ENCODE results near the gene SPEF1. TPM values are rescaled to one million over a fixed set of nuclear protein-coding genes. Genes with fewer than 3 reads are reported as not detected.

Gene SPEF1
- total RNA-seq, 1 experiment from 2014 or later, result not detected

DNA sequence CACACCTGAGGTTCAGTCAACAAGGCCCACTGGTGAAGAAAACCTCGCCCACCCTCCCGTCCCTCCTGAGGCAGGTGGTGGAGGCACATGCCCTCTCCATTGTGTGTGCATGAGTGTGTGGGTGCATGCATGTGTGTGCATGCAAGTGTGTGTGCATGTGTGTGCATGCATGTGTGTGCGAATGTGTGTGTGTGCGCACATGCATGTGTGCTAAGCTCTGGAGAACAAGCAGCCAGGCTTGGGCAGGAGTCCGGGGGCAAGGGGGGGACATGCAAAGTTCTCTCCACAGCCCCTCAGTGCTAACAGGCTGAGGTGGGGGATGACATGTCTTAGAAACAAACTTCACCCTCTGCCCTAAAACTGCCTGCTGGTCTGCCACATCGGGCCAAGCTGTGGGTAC lies 51.9 kb downstream of the SPEF1 start:
- BruUV-seq (replicated peaks), result no TSS peak
- no peak overlapping the region for H3K4me3 ChIP-seq (ENCODE audit: low read depth, low read length)
- intact Hi-C loops (cut with micrococcal nuclease; ENCODE audit: unreplicated experiment), result no loop called here
- no peaks in the 10 kb centered on the region for H3K9me3 Mint-ChIP-seq (ENCODE audit: unreplicated experiment)
- no peak for DNase-seq
- H3K36me3 ChIP-seq (ENCODE audit: control insufficient read depth, insufficient read depth, low read length), result no peaks in the 10 kb centered on the region
- TF ChIP-seq, protein P1, sequence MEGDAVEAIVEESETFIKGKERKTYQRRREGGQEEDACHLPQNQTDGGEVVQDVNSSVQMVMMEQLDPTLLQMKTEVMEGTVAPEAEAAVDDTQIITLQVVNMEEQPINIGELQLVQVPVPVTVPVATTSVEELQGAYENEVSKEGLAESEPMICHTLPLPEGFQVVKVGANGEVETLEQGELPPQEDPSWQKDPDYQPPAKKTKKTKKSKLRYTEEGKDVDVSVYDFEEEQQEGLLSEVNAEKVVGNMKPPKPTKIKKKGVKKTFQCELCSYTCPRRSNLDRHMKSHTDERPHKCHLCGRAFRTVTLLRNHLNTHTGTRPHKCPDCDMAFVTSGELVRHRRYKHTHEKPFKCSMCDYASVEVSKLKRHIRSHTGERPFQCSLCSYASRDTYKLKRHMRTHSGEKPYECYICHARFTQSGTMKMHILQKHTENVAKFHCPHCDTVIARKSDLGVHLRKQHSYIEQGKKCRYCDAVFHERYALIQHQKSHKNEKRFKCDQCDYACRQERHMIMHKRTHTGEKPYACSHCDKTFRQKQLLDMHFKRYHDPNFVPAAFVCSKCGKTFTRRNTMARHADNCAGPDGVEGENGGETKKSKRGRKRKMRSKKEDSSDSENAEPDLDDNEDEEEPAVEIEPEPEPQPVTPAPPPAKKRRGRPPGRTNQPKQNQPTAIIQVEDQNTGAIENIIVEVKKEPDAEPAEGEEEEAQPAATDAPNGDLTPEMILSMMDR (IDR thresholded peaks at IDR 0.05; ENCODE audit: insufficient read depth in 1 of 2, low read depth in 1 of 2, low read length in 1 of 2, severe bottlenecking in 1 of 2, unreplicated experiment in 1 of 2), result no peak
- H3K9me3 ChIP-seq, result no peaks in the 10 kb centered on the region
- H3K4me3 Mint-ChIP-seq (ENCODE audit: unreplicated experiment), result no peak overlapping the region
- ChIA-PET POLR2A (no interaction called here), CTCF (no interaction called here)
- H3K27ac Mint-ChIP-seq (ENCODE audit: unreplicated experiment), result no peak overlapping the region
- H3K4me1 ChIP-seq, result peaks cover 11% of the 10 kb centered on the region
- H3K27me3 ChIP-seq (replicated peaks; ENCODE audit: control insufficient read depth, insufficient read depth, low read length), result no peaks in the 10 kb centered on the region
- peaks cover 7% of the 10 kb centered on the region for H3K27me3 Mint-ChIP-seq (ENCODE audit: insufficient read depth, unreplicated experiment)
- peaks cover 5% of the 10 kb centered on the region for H3K36me3 Mint-ChIP-seq (ENCODE audit: insufficient read depth, unreplicated experiment)
- H3K4me1 Mint-ChIP-seq (ENCODE audit: low read depth, unreplicated experiment), result peaks cover 9% of the 10 kb centered on the region

DNA sequence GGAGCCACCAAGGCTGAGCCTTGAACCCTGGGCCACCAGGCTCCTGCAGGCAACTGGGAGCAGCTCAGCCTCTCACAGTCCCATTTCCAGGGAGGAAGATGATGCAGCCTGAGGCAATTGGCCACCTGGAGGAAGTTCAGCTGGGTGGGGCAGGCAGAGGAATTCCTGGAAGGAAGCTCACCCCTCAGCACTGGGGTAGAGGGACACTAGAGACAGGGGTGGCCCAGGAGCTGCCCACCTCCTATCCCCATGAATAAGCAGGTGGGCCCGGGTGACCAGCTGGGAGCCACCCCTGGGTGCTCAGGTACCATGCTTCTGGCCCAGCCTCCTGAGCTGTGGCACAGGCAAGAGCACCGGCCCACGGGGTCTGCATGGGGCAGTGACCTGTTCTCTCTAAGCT lies 52.4 kb downstream of the SPEF1 start:
- peaks cover 5% of the 10 kb centered on the region for H3K36me3 Mint-ChIP-seq (ENCODE audit: insufficient read depth, unreplicated experiment)
- no TSS peak for BruUV-seq (replicated peaks)
- no peak overlapping the region for H3K4me3 ChIP-seq (ENCODE audit: low read depth, low read length)
- peaks cover 9% of the 10 kb centered on the region for H3K4me1 Mint-ChIP-seq (ENCODE audit: low read depth, unreplicated experiment)
- H3K27me3 ChIP-seq (replicated peaks; ENCODE audit: control insufficient read depth, insufficient read depth, low read length), result no peaks in the 10 kb centered on the region
- peak in 1 of 2 experiments; percentile 30 for DNase-seq
- no peak overlapping the region for H3K27ac Mint-ChIP-seq (ENCODE audit: unreplicated experiment)
- TF ChIP-seq, protein P1 (IDR thresholded peaks at IDR 0.05; ENCODE audit: insufficient read depth in 1 of 2, low read depth in 1 of 2, low read length in 1 of 2, severe bottlenecking in 1 of 2, unreplicated experiment in 1 of 2), result no peak
- ChIA-PET CTCF (interaction anchor here (2.7 kb wide), 1 partner anchor 18 kb away, joined by 9 read pairs; no protein-coding TSS in a partner anchor), POLR2A (no interaction called here)
- H3K27me3 Mint-ChIP-seq (ENCODE audit: insufficient read depth, unreplicated experiment), result peaks cover 10% of the 10 kb centered on the region
- peaks cover 11% of the 10 kb centered on the region for H3K4me1 ChIP-seq
- no peak overlapping the region for H3K4me3 Mint-ChIP-seq (ENCODE audit: unreplicated experiment)
- no peaks in the 10 kb centered on the region for H3K9me3 Mint-ChIP-seq (ENCODE audit: unreplicated experiment)
- intact Hi-C loops (cut with micrococcal nuclease; ENCODE audit: unreplicated experiment), result no loop called here
- H3K9me3 ChIP-seq, result no peaks in the 10 kb centered on the region
- H3K36me3 ChIP-seq (ENCODE audit: control insufficient read depth, insufficient read depth, low read length), result no peaks in the 10 kb centered on the region

DNA sequence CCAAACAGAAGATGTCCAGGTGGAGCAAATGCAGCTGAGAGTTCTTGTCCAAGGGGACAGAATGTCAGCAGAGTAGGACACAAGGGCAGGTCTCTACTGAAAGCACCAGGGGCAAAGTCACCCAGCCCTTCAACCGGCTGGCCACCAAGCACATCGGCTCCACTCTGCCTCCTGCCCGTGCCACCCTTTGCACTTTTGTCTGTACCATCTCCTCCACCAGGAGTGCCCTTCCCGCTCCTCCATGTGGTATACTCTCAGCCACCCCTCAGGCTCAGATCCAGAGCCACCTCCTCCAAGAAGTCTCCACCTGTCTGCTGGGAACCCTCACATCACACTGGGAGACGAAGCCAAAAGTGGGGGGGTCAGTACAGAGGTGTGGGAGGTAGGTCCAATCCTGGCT lies 52.9 kb downstream of the SPEF1 start:
- H3K36me3 Mint-ChIP-seq (ENCODE audit: insufficient read depth, unreplicated experiment), result peaks cover 5% of the 10 kb centered on the region
- H3K9me3 Mint-ChIP-seq (ENCODE audit: unreplicated experiment), result no peaks in the 10 kb centered on the region
- Histone ChIP-seq H3K9me3 (no peaks in the 10 kb centered on the region), H3K27me3 (replicated peaks; ENCODE audit: control insufficient read depth, insufficient read depth, low read length) (no peaks in the 10 kb centered on the region), H3K4me3 (ENCODE audit: low read depth, low read length) (no peak overlapping the region), H3K36me3 (ENCODE audit: control insufficient read depth, insufficient read depth, low read length) (no peaks in the 10 kb centered on the region), H3K4me1 (peaks cover 11% of the 10 kb centered on the region)
- no peak overlapping the region for H3K27ac Mint-ChIP-seq (ENCODE audit: unreplicated experiment)
- peaks cover 10% of the 10 kb centered on the region for H3K27me3 Mint-ChIP-seq (ENCODE audit: insufficient read depth, unreplicated experiment)
- CTCF ChIA-PET, result interaction anchor here (2.7 kb wide), 1 partner anchor 18 kb away, joined by 9 read pairs; no protein-coding TSS in a partner anchor
- H3K4me1 Mint-ChIP-seq (ENCODE audit: low read depth, unreplicated experiment), result peaks cover 9% of the 10 kb centered on the region
- POLR2A ChIA-PET, result no interaction called here
- no TSS peak for BruUV-seq (replicated peaks)
- TF ChIP-seq, protein P1 (IDR thresholded peaks at IDR 0.05; ENCODE audit: insufficient read depth in 1 of 2, low read depth in 1 of 2, low read length in 1 of 2, severe bottlenecking in 1 of 2, unreplicated experiment in 1 of 2), result no peak
- no peak overlapping the region for H3K4me3 Mint-ChIP-seq (ENCODE audit: unreplicated experiment)
- intact Hi-C loops (cut with micrococcal nuclease; ENCODE audit: unreplicated experiment), result no loop called here
- no peak for DNase-seq

Other genes starting within 250 kb of the SPEF1 start
- gene GFRA4, start 118.0 kb downstream of the SPEF1 start, total RNA-seq (2022), result not detected in 2 replicates
- 0.12 and 0.23 TPM in 2 replicates for gene ADAM33, start 99.4 kb downstream of the SPEF1 start, total RNA-seq (2022)
- gene SIGLEC1, start 68.8 kb downstream of the SPEF1 start, total RNA-seq (2022), result not detected in 2 replicates
- not detected in 2 replicates for gene HSPA12B, start 48.8 kb downstream of the SPEF1 start, total RNA-seq (2022)
- gene ADISSP, start 13.7 kb downstream of the SPEF1 start, total RNA-seq (2022), result 54.7 and 56.1 TPM in 2 replicates
- 72.7 and 84.3 TPM in 2 replicates for gene CENPB, start 5.3 kb upstream of the SPEF1 start, total RNA-seq (2022)
- gene CDC25B, start 14.9 kb upstream of the SPEF1 start, total RNA-seq (2022), result 59.0 and 66.7 TPM in 2 replicates
- gene AP5S1, start 39.1 kb upstream of the SPEF1 start, total RNA-seq (2022), result 14.9 and 17.3 TPM in 2 replicates
- 49.3 and 56.4 TPM in 2 replicates for gene MAVS, start 65.4 kb upstream of the SPEF1 start, total RNA-seq (2022)
- 55.8 and 58.3 TPM in 2 replicates for gene PANK2, start 107.9 kb upstream of the SPEF1 start, total RNA-seq (2022)
- 9.1 and 12.4 TPM in 2 replicates for gene RNF24, start 234.1 kb upstream of the SPEF1 start, total RNA-seq (2022)

Measured in Caco-2 (cell line).